Stimulated activated CD8-positive, alpha-beta memory T cell treated with anti-CD3 and anti-CD28 coated beads, Interleukin-7, amount 100 ng/mL, for 48 hours (primary cell): ENCODE data around the gene SNAP91.
"Not testable (repeated sequence)": the region's sequence is repeated elsewhere in the genome, so short reads cannot be mapped to it uniquely, and the experiment has no call there.

Experiments
- DNase-seq, 2 donors: peaks; one replicate each; pipeline ENCODE4 v3.0.0-alpha.2; 2020; ENCODE audit warnings: low read depth in 1 of 2; ENCODE audit errors: extremely low read depth in 1 of 2

The SNAP91 gene

DNA sequence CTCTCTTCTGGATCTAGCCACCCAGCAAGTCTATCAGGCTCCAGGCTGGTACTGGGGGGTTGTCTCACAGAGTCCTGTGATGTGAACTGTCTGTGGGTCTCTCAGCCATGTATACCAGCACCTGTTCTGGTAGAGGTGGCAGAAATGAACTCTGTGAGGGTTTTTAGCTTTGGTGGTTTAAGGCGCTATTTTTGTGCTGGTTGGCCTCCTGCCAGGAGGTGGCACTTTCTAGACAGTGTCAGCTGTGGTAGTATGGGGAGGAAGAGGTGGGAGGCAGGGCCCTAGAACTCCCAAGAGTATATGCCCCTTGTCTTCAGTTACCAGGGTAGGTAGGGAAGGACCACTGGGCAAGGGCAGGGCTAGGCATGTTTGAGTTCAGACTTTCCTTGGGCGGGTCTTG, 75.8 kb downstream of the SNAP91 start:
- no peak for DNase-seq

DNA sequence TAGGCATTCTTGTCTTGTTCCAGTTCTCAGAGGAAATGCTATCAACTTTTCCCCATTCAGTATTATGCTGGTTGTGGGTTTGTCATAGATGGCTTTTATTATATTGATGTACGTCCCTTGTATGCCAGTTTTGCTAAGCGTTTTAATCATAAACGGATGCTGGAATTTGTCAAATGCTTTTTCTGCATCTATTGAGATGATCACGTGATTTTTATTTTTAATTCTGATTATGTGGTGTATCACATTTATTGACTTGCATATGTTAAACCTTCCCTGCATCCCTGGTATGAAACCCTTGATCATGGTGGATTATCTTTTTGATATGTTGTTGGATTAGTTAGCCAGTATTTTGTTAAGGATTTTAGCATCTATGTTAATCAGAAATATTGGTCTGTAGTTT, 79.0 kb downstream of the SNAP91 start:
- DNase-seq: not testable (repeated sequence)

DNA sequence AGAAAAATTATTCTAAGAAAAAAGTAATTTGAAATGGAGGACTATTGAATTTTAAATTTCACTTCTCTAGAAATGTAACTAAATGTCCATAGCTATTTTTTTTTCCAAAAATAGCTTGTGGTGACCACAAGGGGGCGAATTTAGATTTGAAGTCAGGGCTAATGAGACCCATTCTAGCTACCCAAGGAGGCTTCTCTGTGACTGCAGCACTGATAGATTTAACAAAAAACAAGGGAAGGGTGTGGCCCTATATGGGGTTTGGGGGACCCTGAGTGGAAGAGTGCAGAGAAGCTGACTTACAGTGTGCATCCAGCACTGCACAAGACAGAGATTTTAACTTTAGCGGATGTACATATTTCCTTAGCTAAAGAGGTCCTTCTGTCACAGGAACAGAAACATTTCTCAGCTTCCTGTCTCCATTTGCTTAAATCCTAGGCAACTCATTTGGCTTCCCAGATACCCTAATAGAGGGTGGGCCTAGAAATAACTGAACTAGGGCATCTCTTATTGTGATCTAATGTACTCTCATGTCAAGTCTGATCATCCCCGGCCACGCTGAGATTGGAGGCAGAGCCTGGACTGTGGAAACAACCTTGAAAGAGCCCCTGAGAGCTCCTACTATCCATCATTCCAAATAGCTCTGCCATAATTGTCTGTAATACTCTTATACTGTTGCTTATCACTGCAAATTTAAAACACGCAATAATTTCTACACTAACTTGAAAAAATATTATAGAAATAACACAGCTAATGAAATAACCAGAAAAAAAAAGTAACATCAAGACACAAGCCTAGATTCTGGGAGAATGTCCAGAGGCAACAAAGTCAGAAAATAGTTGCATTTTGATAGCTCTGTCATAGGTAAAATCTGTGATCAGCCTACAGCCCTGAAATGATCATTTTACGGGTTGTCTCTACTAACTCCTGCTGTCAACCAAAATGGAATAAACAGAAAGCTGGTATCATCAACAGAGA, 93.6 kb downstream of the SNAP91 start:
- no peak for DNase-seq

DNA sequence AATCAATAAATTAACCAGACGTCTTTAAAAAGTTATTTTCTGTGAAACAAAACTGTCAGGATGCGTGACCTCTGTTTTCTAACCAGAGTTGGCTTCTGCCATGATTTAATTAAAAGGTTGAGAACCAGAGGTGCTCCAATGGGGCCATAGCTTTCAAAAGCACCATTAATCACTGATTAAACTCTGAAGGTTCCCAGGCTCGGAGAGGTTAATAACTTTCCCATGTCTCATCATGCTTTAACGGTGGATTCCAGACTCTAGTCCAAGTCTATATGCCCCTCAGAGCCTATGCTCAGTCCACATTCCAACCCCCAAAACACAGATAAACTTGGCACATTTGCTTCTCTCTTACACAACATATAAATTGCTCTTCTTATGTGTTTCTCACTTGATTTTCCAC, 95.5 kb downstream of the SNAP91 start:
- no peak for DNase-seq

DNA sequence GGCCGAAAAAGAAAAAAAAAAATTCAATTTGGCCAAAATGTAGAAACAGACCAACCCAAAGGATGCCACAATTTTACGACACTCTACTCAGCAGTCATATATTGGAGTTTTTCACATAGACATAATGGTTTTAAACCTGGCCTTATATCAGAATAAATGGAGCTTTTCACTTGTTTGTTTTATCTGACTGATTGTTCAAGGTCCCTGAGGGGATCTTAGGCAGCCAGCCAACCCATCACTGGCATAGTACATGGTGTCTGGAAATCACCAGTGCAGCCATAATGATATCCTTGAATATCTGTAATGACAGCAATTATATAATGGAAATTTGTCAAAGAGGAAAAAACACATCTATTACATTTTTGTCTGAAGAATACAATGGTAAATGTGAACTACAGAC, 99.7 kb downstream of the SNAP91 start:
- no peak for DNase-seq

DNA sequence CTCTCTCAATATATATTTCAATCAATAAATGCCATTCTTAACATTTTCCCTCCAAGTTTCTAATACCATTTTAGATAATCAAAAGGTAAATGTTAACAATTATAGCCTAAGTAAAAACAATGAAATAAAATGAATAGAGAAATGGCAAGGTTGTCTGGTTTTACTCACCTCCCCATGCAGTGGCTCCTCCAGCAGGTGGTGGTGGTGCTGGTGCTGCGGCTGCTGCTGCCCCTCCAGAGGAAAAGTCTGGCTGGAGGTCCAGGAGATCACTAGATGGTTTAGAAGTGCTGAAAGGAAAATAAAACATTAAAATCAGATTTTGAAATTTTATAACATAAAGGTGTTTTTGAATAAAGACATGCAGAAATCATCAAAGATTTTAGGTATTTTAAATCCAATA, 103.4 kb downstream of the SNAP91 start:
- DNase-seq: no peak

DNA sequence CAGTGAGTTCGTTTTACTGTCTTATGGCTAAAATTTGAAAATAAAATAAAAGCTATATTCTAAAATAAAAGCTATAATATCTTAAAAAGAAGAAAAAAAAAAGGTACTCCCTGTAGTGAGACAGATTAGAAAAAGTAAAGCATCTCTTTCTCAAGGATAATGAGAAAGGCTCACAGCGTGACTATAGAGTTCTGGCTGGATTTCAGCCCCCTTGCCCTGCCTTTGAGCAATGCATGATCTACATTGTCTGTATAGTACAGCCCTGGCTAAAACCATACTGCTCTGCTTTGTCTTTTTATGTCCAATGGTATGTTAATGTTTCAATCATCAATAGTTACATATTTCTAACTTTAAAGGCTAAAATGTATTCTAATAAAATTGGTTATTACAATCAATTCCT, 105.3 kb downstream of the SNAP91 start:
- DNase-seq: no peak

DNA sequence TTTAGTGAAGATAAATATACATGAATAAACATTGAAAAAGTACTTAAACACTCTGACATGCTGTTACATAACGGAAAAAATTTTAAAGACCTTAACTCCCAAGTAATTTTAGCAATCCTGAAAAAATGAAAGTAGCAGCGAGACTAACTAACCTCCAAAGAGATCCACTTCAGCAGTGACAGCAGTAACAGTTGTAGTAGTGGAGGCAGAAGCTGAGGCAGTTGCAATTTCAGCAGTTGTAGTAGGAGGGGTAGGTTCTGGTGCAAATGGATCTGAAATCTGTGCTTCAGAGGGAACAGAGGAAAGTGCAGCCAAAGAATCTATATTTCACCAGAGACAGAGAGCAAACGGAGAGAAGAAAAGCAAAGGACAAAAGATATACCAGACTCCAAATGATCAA, 107.8 kb downstream of the SNAP91 start:
- DNase-seq: no peak

DNA sequence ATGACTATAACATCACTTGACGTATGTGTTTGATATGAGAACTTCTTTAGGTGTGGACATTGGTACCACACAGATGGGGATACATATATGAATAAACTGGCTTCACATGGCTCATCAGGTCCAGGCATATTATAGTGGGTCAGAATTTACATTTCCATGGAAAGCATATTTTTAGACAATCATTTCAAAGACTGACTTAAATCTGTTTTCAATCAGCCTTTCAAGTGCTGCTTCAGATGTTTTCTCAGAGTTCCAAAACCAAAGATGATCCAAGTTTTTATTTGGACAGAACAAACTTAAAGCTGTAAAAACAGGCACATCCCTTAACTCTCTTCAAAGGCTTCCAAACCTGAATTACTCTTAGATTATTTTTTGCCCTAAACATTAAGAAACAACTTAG, 108.4 kb downstream of the SNAP91 start:
- no peak for DNase-seq

DNA sequence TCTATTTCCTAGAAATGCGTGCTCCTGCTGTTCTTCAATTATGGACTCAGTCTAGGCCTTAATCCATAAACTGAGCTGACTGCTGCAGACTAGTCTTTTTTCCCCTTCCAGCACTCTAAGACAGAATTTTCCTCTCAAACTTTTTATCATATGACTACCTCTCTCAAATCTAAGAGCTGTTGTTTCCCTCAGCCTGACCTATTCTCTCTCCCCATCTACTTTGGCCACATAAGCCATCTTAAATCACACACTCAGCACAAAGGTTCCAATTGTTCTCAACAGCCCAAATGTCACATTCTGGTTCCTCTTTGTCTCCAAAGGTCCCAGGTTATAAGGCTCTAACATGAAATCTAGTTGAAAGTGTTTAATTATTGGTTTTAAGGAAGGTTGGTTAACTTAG, 111.4 kb downstream of the SNAP91 start:
- DNase-seq: no peak

DNA sequence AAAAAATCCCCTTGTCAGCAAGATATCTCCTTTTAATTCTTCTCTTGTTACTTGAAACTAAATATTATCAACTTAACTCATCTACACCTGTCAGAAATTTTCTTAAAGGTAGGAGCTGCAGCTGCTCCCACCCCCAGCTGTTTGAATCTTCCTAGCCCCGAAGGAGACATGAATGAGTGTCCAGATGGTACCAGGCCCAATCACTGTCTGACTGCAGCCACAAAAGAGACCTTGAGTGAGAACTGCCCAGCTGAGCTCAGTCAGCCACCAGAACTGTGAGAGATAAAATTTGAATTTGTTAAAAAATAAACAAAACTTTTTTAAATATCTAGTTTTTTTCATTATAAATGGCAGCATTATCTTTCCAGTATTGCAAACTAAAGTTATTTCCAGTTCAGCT, 111.8 kb downstream of the SNAP91 start:
- DNase-seq: no peak

DNA sequence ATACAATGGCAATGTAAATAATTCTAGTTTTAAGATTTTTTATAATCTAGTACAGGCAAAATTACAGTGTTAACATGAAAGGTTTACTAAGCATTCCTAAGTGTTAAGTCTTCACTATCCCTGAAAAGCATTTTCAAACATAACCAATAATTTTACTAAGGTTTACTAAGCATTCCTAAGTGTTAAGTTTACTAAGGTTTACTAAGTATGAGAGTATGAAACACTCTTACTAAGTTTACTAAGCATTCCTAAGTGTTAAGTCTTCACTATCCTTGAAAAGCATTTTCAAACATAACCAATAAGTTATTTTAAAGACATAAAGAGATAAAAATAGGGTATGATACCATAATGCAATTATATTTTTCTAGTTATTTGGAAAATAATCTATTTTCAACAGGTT, 114.0 kb downstream of the SNAP91 start:
- DNase-seq: no peak

DNA sequence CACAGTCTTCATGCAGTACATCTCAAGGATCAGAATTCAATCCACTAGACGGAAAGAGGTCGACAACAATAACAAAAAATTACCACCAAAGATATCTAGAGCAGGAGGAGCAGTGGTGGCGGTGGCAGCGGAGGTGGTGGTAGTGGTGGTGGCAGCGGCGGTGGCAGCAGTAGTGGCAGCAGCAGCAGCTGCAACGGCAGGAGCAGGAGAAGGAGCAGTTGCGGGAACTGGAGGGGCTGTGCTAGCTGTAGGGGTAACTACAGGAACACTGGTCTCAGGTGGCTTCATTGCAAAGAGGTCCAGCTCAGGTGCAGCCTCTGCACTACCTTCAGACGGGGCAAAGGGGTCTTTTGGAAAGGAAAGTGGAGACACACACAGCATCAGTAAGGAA, 115.5 kb downstream of the SNAP91 start:
- DNase-seq: no peak

DNA sequence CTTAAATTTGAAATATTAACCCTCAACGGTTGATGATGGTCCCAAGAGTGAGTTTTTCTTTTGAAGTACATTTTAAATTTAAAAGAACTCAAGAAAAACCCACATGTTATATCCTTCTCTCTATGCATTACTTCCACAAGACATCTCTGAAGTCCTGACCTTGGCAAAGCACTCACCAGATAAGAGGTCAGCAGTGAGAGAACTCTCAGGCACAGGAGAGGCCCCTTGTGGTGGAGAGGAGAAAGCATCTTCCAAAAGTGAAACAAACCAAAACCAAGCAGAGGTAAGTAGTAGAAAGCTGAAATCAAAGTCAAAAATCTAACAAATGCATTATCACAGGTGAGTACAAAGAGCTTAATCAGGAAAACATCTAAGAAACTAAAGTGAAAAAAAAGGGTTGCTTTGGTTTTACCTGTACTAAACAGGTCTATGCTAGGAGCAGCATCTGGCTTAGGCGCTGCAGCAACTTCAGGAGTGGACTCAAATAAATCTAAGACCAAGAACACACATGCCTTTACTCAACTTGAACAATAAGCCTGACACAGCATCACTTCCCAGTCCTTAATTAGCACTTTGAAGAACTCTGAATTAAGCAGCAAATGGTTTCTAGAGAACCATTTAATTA, 116.0 kb downstream of the SNAP91 start:
- DNase-seq: no peak

DNA sequence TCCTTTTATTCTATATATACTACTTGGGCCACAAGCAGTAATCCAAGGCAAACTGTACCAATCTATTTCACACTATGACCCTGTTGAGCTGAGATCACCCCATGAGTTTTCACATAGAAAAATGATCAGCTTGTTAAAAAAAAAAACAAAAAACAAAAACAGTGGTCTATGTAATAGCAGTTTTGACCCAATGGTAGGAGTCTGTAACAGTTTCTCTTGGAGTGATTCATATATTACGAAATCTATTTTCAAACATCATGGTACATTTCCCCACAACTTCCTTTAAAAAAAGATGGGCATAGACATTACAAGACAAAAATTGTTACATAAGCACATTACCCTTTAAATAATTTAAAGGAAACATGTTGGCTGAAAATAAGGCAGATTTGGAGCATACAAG, 118.5 kb downstream of the SNAP91 start:
- no peak for DNase-seq

DNA sequence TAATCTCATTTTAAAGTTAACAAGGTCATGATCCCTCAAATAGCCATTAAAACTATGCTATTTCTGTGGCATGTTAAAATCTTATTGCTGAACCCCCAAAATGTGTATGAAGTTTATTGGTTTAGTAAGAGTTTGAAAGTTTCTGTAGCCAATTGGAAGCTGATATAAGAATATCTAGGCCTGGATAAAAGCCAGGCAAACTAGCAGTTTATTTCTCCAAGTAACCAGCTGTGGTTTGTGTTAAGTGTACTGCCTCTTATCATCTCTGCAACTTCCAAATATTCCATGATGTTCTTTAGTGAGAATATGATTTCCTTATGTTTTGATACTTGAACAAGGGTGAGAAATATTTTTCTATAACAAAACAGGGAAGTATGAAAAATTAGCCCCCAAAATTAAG, 119.8 kb downstream of the SNAP91 start:
- DNase-seq: no peak

DNA sequence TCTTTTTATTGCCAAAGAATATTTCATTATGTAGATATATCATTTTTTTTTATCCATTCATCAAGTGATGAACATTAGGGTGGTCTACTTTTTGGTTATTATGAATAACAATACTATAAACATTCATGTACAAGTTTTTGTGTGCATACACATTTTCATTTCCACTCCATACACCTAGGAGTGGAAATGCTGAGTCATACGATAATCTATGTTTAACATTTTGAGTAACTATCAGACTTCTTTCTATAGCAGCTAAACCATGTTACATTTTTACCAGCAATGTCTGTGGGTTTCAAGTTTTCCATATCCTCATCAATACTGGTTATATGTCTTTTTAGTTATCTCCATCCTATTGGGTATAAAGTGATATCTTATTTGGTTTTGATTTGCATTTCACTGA, 130.8 kb downstream of the SNAP91 start:
- DNase-seq: no peak

DNA sequence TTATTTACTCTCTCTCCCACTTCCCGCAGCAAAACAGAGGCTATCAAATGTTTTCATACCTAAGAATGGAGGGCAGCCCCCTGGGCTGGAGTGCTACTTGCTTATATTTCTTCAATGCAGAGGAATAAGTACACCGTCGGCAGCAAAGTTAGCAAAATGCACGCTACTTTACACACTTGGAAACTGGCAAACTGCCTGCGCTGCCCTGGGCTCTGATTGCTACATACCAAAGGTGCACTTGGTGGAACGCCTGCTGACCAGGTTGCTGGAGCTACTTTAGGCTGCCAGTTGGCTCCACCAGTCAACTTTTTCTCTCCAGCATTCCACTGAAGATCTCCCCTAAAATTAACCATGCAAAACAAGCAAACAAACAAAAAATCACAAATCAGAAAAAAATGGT, 134.1 kb downstream of the SNAP91 start:
- no peak for DNase-seq

DNA sequence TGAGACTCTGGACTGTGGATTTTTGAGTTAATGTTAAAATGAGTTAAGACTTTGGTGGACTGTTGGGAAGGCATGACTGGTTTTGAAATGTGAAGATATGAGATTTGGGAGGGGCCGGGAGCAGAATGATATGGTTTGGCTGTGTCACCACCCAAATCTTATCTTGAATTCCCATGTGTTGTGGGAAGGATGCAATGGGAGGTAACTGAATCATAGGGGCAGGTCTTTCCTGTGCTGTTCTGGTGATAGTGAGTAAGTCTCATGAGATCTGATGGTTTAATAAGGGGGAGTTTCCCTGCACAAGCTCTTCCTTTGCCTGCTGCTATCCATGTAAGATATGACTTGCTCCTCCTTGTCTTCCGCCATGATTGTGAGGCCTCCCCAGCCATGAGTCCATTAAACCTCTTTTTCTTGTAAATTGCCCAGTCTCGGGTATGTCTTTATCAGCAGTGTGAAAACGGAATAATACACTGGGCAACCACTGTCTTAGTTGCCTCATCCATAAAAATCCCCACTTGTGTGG, 137.2 kb downstream of the SNAP91 start:
- not testable (repeated sequence) for DNase-seq

DNA sequence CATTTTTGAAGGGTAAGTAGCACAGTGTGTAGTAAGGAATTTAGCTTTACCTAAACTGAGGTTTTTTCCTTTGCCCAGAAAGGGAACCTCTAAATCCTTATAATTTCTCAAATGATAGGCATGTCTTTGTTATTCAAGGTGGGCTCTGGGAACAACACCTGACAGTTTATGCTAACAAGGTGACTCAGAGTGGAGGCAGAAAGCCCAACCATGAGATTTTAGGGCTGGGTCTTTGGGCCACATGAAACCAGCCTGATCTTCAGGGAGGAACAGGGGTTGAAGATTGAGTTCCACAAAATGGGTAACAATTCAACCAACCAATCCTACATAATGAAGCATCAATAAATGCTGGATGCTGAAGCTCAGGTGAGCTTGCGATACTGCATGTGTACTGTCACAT, 149.9 kb downstream of the SNAP91 start:
- DNase-seq: no peak

DNA sequence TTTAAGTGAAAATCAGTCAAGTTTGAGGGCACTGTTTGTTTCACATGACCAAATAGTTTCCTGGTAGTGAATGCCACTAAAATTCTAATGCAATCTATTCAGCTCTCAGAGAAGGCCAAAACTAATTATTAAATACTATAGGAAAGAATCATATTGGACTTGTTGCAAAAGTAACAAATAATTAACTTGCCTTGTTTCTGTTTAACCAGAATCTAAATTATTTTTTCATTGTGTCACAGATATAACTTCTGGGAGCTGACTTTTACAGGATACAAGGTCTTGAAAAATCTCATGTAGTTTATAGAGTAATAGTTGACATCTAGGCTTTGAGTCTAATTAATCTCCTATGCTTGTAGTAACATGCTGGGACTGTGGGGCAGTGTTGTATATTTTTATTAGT, 152.0 kb downstream of the SNAP91 start:
- no peak for DNase-seq

DNA sequence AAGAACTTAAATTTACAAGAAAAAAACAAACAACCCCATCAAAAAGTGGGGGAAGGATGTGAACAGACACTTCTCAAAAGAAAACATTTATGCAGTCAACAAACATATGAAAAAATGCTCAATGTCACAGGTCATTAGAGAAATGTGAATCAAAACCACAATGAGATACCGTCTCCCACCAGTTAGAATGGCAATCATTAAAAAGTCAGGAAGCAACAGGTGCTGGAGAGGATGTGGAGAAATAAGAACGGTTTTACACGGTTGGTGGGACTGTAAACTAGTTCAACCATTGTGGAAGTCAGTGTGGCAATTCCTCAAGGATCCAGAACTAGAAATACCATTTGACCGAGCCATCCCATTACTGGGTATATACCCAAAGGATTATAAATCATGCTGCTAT, 157.2 kb downstream of the SNAP91 start:
- not testable (repeated sequence) for DNase-seq
